Renal cortical epithelial cell (primary cell): ENCODE measurements around the gene TIMM22. TPM values are rescaled to one million over a fixed set of nuclear protein-coding genes. Genes with fewer than 3 reads are reported as not detected.
A peak's percentile ranks its signal among the peaks of the same experiment; 100 is the strongest.
"Not testable (repeated sequence)": the region's sequence is repeated elsewhere in the genome, so short reads cannot be mapped to it uniquely, and the experiment has no call there.

Source experiments
- DNase-seq: peaks from one replicate; pipeline ENCODE4 v3.0.0-alpha.2; 2011; ENCODE audit warnings: low read depth
- total RNA-seq: library from RNA; depleted of rRNA; stranded (reverse); fragments of >200 nt; gene quantifications from 2 replicates; pipeline ENCODE4 v1.2.3, GENCODE V29; 2014

The TIMM22 gene
- 18.0 and 21.4 TPM in 2 replicates for total RNA-seq

DNA sequence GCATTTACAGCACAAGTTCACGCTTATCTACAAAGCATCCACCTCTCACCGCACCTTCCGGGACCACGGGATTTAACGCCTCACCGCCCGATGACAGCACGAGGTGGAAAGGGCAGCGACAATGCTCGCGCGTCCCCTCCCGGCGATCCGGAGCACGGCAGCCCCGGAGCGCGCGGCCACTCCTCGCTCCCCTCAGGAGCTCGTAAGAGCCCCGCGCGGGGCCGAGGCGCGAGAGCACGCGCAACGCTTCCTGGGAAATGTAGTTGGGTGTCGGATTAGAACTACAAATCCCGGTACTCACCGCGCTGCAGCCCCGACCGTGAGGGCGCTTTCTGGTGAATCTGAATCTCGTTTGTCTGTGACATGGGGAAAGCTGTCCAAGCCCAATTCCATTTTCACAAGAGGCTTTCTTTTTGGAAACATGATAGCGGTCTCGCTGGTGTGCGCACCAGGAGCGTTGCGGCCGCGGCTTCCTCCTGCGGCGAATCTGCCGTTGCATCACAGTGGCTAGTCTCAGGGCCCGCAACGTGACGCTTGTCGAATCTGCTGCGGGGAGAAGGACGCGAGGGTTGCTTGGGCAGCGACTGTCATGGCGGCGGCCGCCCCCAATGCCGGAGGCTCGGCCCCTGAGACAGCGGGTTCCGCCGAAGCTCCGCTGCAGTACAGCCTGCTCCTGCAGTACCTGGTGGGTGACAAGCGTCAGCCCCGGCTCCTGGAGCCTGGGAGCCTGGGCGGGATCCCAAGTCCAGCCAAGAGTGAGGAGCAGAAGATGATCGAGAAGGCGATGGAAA lies at the start of gene TIMM22:
Gene TIMM22, plus strand, starts transcription at position 576 of the 791 bp plus-strand sequence. Its CDS starts 14 bp downstream, at position 590.
- DNase-seq = peak; percentile 89

DNA sequence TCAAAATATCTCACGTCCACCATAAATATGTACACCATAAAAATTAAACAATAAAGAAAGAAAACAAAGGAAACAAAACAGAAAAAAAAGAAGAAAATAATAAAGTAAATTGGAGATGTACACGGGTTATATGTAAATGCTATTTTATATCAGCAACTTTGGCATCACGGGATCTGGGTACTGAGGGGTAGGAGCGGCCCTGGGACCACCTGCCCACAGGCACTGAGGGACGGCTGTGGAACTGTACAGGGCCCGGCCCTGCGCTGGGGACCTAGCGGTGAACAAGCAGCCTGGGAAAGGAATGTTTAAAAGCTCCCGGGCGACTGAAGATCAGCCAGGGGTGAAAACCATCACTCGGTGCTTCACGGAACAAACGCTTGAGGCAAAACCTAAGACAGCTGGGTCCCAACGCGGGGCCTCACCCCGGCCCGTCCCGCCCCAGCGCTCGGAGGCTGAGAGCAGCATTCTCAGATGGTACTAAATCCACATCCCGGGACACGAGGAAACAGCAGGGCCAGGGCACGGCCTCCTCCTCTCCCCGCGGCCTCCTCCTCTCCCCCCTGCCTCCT lies 48.6 kb upstream of the TIMM22 start:
- DNase-seq = peak; percentile 65

DNA sequence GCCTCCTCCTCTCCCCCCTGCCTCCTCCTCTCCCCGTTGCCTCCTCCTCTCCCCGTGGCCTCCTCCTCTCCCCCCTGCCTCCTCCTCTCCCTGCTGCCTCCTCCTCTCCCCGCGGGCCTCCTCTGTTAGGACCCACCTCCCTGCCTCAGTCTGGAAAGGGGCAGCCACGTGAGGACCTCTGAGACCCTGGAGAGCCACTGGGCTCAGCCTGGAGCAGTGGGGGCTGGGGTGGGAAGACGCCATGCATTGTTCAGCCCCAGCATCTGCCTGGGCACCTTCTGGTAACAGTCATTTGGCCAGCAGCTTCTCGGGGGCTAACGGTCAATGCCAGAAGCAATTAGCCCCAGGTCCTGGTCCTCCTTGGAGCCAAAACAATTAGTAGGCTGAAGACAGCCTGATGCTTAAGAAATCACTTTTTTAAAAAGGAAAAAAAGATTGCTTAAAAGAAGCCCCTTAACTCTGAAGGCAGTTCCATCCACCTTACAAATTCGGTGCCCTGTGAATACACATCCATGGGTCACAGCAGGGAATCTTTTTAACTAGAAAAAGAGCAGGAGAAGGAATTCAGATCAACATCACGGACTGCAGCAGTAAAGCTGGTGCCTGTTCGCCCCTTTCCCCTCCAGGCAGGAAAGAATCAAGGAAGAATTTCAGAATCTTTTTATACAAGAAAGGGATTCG lies 47.2 kb upstream of the TIMM22 start:
- DNase-seq = no peak

DNA sequence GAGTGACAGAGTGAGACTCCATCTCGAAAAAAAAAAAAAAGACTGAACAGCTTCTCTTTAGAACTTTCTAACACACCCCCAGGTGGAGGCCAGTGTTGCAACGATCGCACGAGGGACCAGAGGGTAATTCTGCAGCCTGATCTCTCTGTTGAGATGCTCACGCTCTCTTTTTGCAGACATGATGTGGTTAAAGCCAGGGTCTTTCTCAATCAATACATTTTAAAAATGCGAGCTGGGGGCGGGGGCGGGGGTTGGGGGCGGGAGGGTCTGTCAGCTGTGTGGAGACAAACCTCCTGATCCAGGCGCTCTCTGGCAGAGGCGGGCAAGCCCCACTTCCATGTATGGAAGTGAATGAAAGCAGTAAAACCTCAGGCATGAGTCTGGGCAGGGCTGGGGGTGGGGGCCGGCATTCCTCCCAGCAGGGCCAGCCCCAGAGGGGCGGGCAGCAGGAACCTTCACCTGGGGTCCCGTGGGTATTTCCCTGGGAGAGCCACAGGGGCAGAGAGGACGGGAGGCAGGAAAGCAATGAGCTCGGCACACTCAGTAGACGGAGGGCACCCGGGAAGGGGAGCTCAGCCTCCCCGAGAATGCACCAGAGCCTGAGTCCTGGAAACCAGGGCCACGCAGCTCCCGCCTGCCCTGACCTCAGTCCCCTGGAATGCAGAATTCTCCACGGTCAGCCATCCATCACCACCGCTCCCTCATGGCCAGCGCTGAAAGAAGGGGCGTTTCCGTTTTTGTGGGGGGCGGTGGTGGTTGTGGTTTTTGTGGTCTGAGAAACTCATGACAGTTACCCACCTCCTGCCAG lies 45.4 kb upstream of the TIMM22 start:
- DNase-seq = peak; percentile 90

DNA sequence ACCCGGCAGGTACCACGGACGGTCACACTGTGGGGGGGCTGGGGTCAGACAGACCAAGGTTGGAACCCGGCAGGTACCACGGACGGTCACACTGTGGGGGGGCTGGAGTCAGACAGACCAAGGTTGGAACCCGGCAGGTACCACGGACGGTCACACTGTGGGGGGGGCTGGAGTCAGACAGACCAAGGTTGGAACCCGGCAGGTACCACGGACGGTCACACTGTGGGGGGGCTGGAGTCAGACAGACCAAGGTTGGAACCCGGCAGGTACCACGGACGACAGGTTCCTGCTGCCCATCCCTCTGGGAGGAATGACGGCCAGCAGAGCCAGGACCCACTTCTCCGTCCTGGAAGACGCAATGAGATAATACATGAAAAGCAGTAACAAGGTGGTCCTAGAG lies 44.3 kb upstream of the TIMM22 start:
- not testable (repeated sequence) for DNase-seq

DNA sequence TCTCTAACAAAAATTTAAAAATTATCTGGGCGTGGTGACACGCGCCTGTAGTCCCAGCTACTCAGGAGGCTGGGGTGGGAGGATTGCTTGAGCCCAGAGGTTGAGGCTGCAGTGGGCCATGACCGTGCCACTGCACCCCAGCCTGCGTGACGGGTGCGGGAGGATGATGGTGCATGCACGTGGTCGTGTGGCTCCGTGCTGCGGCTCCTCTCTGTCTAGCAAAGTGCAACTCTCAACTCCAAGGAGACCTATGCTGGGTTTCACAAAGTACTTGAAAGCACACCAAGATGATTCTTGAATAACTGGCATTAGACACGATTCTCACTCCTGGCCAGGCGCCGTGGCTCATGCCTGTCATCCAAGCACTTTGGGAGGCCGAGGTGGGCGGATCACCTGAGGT lies 43.2 kb upstream of the TIMM22 start:
- no peak for DNase-seq

DNA sequence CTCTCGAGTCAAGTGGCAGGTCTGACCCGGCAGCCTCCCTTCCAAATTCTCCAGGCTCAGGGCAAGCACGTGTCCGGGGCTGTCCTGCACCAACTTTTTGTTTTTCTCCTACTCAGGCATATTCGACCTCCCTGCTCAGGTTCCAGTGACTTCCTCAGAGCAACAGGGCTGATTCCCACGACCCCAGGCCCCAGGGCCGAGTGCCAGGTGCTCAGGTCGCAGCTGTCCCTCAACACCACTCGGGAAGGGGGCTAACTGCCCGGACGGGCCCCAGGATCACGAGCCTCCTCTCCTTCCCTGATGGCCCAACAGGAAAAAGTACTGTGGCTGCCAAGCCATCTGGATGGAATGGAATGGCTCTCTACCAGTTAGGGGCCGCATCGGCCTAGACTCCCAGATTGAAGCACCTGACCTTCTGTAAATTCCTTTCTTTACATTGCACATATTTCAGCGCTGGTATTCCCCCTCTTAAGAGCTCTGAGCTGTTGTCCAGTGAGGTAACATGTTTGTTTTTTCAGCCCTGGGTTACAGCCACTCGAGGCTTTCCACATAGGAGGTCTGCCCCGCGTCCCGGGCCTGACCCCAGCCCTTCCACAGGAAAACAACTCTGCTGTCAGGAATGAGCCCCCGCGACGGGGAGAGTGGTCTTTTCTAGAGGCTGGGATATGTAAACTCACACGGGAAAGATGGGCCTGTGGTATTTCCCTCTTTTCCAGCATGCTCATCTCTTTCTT lies 42.3 kb upstream of the TIMM22 start:
- DNase-seq = peak; percentile 68

DNA sequence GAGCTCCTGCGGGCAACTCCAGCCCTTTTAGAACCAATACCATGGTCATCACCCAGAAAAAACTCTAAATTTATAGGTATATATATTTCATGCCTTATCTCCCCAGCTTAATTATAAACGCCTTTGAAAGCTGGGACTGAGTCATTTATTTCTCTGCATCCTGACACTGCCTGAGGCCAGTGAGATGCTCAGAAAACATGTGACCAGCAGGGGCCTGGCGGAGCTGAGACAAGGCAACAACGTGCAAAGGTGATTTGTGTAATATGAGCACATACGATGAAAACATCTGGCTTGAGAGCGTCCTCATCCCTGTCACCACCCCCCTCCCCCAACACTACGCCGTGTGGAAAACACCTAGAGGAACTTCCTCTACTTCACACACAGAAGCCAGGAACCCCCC lies 40.0 kb upstream of the TIMM22 start:
- DNase-seq = no peak

DNA sequence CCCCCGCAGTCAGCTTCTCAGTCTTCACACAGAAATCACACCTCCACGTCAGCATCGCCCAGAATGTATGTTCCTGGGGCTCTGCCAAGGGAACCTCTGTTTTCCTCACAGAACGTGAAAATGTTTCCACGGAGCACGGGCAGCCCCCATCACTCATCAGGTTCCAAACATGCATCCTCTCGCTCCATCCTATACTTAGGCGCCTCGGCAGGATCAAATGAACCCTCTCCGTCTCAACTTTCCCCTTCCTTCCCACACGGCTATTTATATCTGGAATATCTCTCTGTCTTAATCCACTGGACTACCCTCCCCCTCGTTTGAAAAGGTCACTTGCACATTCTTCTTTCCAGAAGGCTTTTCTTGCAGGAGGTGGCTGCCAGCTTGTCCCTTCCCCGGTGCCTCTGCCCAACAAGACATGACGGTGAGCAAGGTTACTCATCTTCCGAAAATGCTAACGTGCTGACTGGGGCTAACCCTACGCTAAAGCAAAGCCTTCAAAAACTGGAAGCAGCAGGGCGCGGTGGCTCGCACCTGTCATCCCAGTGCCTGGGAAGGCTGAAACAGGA lies 39.0 kb upstream of the TIMM22 start:
- no peak for DNase-seq

DNA sequence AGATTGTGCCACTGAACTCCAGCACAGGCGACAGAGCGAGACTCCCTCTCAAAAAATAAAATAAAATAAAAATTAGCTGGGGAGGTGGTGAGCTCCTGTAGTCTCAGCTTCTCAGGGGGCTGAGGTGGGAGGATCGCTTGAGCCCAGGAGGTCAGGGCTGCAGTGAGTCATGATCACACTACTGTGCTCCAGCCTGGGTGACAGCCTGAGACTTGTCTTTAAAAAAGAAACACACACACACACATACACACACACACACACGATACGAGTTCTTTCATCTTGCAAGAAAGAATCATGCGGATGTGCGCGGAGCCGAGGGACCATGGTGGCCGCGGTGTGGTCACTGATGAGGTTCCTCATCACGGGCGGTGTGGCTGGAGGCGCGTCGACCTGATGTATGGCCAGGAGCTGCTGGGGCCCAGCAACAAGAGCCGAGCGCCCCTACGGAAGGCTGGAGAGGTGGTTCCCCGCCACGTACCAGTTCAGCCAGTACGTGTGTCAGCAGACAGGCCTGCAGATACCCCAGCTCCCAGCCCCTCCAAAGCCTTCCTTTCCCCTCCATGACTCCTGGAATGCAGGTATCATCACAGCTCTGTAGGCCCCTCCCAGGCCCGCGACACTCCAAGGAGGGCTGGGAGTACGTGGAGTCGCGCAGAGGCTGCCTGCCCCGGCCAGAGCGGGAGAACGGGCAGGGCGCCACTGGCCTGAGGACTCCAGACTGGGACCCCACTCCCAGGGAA lies 38.0 kb upstream of the TIMM22 start:
- DNase-seq = no peak

DNA sequence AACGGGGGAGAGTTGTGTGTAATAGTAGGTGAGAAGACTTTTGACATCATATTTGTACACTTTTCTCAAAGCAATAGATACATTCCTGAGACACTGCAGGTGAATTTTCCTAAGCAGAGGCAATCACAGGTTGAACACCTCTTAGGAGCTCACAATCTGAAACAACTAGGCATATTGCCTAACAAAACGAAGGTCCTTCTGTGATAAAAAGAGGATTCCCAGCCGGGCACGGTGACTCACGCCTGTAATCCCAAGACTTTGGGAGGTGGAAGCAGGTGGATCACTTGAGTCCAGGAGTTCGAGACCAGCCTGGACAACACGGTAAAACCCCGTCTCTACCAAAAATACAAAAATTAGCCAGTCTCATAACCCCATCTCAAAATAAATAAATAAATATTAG lies 34.8 kb upstream of the TIMM22 start:
- no peak for DNase-seq

DNA sequence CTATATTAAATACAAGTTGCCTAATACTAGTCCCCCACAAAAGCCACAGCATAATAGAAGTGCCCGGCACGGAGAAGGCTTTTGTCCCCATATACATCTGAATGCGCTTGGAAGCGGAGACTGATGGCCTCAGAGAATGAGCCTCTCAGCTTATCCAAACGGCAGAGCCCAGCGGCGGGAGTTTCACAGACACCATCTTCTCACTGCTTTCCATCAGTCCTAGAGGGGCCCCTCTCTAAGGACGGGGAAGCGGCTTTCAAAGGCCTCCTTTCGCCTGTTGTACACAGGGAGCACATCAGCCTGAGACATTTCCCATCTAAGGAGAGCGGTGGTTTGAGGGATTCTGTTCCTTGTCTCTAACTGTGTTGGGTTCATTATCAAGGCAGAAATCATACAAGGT lies 34.3 kb upstream of the TIMM22 start:
- no peak for DNase-seq

DNA sequence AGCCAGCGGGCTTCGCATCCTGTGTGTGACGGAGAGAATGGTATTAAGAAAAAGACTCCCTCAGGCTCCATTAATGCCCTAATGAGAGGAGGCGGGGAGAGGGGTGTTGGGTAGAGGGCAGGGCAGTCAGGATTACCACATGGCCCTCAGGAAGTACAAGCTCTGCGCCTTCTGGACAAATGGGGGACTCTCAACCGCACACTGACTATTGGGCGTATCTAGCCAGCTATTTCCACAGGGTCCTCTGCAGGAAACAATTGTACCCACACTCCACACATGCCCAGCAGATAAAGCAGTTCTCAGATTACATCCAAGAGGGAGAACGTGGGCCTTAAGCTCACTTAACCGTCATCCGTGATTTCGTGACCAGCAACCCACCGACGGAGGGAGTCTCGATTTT lies 32.1 kb upstream of the TIMM22 start:
- DNase-seq = no peak

DNA sequence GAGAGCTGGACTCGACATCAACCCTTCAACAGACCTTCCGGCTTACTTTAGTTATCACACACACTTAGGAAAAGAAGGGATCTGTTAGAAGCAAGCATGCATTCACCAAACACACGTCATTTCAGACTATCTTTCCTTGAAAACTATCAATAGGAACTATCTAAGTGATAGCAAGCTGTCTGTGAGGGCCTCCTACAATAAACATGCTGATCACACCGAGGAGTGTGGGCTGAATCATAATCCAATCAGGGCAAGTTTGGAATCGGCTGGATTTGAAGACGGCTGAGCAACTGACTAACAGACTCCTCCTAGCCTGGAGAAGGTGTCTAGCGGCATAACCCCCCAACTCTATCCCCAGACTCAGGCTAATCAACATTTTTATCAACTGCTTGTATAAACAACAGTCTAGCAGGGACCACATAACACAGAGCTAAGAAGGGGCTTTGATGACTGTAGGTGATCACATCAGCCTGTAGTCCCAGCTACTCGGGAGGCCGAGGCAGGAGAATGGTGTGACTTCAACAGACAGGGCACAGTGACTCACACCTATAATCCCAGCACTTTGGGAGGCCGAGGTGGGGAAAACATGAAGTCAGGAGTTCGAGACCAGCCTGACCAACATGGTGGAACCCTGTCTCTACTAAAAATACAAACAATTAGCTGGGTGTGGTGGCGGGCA lies 31.5 kb upstream of the TIMM22 start:
- no peak for DNase-seq

DNA sequence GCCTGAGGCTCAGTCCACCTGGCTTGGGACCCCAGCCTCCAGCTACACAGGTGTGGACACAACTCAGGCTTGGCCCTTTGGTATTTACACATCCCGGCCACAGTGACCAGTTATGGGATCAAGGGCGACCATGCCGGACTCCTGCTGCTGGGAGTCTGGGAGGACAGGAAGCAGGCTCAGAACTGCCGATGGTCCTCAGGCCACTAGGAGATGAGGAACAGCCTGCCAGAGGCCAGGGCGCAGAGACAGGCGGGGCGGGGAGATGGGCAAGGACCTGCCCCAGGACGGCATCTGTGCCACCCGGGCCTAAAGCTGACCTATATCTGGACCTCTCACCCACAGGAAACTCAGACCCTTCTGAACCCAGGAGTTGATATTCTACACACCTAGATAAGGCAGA lies 29.8 kb upstream of the TIMM22 start:
- no peak for DNase-seq

DNA sequence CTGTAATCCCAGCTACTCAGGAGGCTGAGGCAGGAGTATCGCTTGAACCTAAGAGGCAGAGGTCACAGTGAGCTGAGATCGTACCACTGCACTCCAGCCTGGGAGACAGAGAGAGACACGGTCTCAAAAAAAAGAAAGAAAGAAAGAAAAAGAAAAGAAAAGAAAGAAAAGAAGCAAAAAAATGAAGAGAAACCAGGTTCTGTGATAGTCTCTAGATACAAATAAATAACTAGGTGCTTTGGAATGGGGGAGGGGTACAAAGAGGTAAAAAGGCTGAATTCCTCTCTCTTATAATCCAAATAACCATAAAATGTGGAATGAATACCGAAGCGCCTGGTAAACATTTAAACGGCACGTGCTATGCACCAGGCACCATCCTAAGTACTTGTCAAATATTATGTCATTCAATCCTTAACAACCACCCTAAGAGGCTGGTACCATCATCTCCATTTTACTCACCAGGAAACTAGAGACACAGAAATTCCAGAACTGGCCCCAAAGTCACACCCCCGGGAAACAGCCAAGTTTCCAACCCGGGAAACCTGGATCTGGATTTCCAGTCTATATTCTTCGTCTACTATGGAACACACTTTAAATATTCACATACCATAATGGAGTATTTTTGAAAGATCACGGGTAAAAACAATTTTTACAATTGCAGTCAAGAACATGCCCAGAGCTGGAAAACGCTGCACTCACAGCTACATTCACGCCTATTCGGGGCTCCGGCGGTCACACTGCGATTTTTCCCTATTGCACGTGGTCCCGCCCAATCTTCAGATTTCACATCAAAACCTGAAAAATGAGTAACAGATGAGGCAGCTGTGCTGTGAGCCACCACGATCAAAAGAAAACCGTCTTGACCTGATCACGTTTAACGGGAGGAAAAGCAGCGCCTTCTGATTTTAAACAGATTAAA lies 27.9 kb upstream of the TIMM22 start:
- DNase-seq = no peak

DNA sequence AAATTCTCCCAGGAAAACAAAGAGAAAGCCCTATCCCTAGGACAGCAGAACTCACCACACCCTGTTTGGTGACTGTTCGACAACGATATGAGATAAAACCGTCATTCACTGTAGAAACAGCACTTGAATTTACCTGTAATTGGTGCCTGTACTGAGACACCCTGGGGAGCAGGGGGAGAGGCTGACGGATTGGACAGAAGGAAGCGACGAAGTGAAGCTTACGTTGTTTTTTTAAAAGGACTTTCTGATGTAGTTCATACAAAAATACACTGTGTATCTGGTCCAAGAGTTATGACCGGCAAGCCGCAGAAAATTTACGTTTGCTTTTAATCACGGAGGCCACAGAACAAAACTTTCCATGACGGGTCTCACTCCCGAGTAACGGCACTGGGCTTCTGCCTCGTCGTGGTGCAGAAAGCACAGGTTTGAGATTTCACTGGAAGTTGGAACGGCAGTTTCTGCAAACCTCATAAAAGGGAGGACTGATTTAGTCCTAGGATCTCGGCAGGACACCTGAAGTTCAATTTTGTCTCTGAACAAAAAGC lies 27.0 kb upstream of the TIMM22 start:
- no peak for DNase-seq

DNA sequence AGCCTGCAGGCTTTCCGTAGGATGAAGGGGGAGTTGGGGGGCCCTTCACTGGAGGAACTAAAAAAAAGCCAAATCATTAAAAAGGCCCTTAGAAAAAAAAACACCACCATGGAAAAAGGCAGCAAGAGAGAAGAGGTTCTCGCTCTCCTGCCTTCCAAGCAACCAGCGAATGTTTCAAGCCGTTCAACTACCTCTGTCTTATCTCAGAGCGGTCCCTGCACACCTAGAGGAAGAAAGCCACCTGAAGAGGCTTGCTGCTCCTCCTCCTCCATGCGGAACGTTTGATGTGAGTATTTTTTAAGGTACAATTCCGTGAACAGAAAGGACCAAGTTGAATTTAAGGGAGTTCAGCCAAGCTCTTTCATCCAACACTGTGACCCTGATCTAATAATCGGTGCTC lies 26.6 kb upstream of the TIMM22 start:
- DNase-seq = no peak
